Prostate gland (tissue), 2 donors: ENCODE data around the gene PRKAG2. TPM values are rescaled to one million over a fixed set of nuclear protein-coding genes. Genes with fewer than 3 reads are reported as not detected.
A peak's percentile ranks its signal among the peaks of the same experiment; 100 is the strongest.

Source experiments
- DNase-seq: peaks from one replicate; pipeline ENCODE4 v3.0.0-alpha.2; 2019; ENCODE audit warnings: low spot score
- H3K27ac ChIP-seq, 2 donors: fragments of 200-600 bp; sonication (generic); 2 replicates each; pipeline ENCODE4 v1.5.1; 2017 to 2019
- H3K27me3 ChIP-seq: fragments of 200-600 bp; sonication (generic); replicated peaks from 2 replicates; pipeline ENCODE4 v1.5.1; 2019; ENCODE audit not compliant: insufficient read depth
- H3K36me3 ChIP-seq, 2 donors: fragments of 200-600 bp; sonication (generic); 1 replicate in 1 of 2; 2 replicates in 1 of 2; pipeline versions ENCODE4 v1.5.1 to v1.8.1; 2017 to 2019
- H3K4me1 ChIP-seq: fragments of 200-600 bp; sonication (generic); replicated peaks from 2 replicates; pipeline ENCODE4 v1.5.1; 2019
- H3K4me3 ChIP-seq, 2 donors: fragments of 200-600 bp; sonication (generic); 2 replicates each; pipeline ENCODE4 v1.5.1; 2017 to 2019
- H3K9me3 ChIP-seq: fragments of 200-600 bp; sonication (generic); 2 replicates; pipeline ENCODE4 v1.5.1; 2017
- POLR2A ChIP-seq: fragments of 450-650 bp; IDR thresholded peaks from one replicate; pipeline ENCODE4 v1.6.1; 2016; ENCODE audit warnings: antibody characterized with exemption, mild to moderate bottlenecking
- POLR2AphosphoS5 ChIP-seq: sonication (generic); formaldehyde crosslinking; IDR thresholded peaks from one replicate; pipeline ENCODE4 v1.6.1; 2017; ENCODE audit warnings: antibody characterized with exemption
- WGBS: methylation state at CpG from one replicate; pipeline ENCODE4 v1.1.5; 2018; 5-methylcytosine and 5-hydroxymethylcytosine counted together
- intact Hi-C: fragments of 100-400 bp; cut with DNase I; formaldehyde crosslinking; loops from one replicate; pipeline ENCODE4 v1.14.2; 2022
- total RNA-seq, 2 donors: library from RNA; depleted of rRNA; stranded (reverse); fragments of >200 nt; gene quantifications; one replicate each; pipeline ENCODE4 v1.1.0, GENCODE V29; 2016
- TF ChIP-seq, protein P1 (sequence below), 4 experiments: fragments of 200-600 bp in 2 of 4; fragments of 450-650 bp in 2 of 4; sonication (generic) in 2 of 4; IDR thresholded peaks; 1 replicate in 3 of 4; 2 replicates in 1 of 4; pipeline ENCODE4 v1.5.1; 2016 to 2019; ENCODE audit warnings: antibody characterized with exemption in 4 of 4, mild to moderate bottlenecking in 2 of 4, moderate library complexity in 2 of 4

PRKAG2 gene
- total RNA-seq, 2 donors from 2014 or later: 31.6 to 38.1 TPM

DNA sequence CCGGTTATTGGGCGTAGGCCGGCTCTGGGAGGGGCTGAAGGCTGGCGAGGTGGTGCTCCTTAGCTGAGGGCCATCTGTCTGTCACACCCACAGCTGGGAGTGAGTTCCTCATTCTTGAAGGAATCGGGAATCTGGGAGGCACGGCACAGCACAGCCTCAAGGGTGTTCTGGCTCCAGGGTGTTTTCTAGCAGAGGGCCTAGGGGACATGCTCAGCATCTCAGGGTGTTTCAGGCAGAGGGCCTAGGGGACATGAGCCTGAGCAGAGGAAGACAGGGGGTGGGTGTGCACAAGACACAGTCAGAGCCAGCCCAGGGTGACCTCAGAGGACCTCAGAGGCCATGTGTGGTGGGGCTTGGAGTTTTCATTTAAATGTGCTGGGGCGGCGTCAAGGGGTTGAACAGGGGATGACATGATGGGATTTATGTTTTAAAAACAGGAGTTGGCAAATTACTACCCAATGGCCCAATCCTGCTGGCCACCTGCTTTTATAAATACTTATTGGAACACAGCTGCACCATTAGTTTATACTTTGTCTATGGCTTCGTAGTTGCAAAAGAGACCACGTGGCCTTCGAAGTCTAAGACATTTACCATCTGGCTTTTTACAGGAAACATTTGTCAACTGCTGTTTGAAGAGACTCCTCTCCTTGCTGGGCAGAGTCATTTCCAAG is 121.6 kb downstream of the PRKAG2 start:
- Histone ChIP-seq H3K36me3 (no peaks in the 10 kb centered on the region), H3K27ac (peak overlapping the region; percentile 83 to 85), H3K27me3 (no peaks in the 10 kb centered on the region), H3K9me3 (no peaks in the 10 kb centered on the region), H3K4me1 (peaks cover 11% of the 10 kb centered on the region), H3K4me3 (no peak overlapping the region)
- WGBS: 71% methylated on average over 11 of the region's 11 CpGs
- intact Hi-C loops: loop anchor here (5.0 kb wide), 5 partner anchors 58 to 293 kb away; partner anchors contain the start of gene RHEB
- TF ChIP-seq POLR2AphosphoS5 (peak; percentile 45), POLR2A (no peak)
- TF ChIP-seq, protein P1, sequence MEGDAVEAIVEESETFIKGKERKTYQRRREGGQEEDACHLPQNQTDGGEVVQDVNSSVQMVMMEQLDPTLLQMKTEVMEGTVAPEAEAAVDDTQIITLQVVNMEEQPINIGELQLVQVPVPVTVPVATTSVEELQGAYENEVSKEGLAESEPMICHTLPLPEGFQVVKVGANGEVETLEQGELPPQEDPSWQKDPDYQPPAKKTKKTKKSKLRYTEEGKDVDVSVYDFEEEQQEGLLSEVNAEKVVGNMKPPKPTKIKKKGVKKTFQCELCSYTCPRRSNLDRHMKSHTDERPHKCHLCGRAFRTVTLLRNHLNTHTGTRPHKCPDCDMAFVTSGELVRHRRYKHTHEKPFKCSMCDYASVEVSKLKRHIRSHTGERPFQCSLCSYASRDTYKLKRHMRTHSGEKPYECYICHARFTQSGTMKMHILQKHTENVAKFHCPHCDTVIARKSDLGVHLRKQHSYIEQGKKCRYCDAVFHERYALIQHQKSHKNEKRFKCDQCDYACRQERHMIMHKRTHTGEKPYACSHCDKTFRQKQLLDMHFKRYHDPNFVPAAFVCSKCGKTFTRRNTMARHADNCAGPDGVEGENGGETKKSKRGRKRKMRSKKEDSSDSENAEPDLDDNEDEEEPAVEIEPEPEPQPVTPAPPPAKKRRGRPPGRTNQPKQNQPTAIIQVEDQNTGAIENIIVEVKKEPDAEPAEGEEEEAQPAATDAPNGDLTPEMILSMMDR (IDR thresholded peaks at IDR 0.05): no peak
- DNase-seq: no peak

DNA sequence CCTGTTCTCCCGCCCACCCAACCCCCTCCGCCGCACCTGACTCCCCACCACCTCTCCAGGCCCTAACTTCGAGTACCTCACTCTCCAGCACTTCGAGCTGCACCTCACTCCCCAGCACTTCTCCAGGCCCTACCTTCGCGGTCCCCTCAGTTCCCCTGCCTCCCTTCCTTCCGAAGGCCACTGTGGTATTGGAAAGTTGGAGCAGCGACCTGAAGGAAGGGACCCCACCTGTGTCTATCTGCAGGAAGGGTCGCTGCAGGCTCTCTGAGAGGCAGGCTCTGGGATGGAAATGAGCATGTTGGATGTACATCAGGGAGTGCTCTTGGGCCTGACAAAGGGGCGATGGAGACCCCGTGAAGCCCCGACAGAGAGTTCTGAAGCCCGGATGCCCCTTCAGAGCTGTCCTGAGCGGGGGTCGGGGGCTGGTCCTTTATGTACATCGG is 122.2 kb downstream of the PRKAG2 start:
- Histone ChIP-seq H3K4me1 (peaks cover 11% of the 10 kb centered on the region), H3K27ac (peak overlapping the region; percentile 83 to 85), H3K4me3 (no peak overlapping the region), H3K9me3 (no peaks in the 10 kb centered on the region), H3K36me3 (no peaks in the 10 kb centered on the region), H3K27me3 (no peaks in the 10 kb centered on the region)
- intact Hi-C loops: loop anchor here (5.0 kb wide), 5 partner anchors 57 to 292 kb away; partner anchors contain the start of gene RHEB
- WGBS: 84% methylated on average over 17 of the region's 17 CpGs
- DNase-seq: no peak
- TF ChIP-seq, protein P1 (IDR thresholded peaks at IDR 0.05): no peak
- no peak for TF ChIP-seq POLR2A
- TF ChIP-seq POLR2AphosphoS5: no peak

DNA sequence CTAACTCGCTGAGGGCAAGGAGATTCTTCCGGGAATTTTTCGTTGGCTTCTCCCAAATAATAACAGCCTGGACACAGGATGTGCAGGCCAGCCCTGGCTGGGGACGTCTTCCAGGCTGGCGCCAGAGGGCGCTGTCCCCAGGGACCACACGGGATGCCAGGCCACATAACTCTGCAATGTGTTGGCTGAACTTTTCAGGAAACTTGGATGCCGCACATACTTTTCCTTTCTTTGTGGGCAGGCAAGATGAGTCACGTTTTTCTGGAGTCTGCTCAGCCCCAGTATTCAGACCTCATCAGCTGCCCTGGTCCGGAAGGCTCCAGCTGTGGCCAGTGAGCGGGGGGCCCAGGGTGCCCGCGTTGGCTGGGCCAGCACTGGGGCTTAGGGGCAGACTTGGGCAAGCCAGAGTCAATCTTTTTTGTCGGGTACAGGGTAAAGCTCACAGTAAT is 122.7 kb downstream of the PRKAG2 start:
- peak; percentile 83 for DNase-seq
- peaks cover 11% of the 10 kb centered on the region for H3K4me1 ChIP-seq
- H3K9me3 ChIP-seq: no peaks in the 10 kb centered on the region
- no peaks in the 10 kb centered on the region for H3K27me3 ChIP-seq
- TF ChIP-seq, protein P1 (IDR thresholded peaks at IDR 0.05): peak; percentile 60 to 95 (median 91)
- no peak for TF ChIP-seq POLR2A
- TF ChIP-seq POLR2AphosphoS5: peak; percentile 97
- peak overlapping the region; percentile 83 to 85 for H3K27ac ChIP-seq
- WGBS: 11% methylated on average over 14 of the region's 14 CpGs
- no peak overlapping the region for H3K4me3 ChIP-seq
- intact Hi-C loops: no loop called here
- no peaks in the 10 kb centered on the region for H3K36me3 ChIP-seq

DNA sequence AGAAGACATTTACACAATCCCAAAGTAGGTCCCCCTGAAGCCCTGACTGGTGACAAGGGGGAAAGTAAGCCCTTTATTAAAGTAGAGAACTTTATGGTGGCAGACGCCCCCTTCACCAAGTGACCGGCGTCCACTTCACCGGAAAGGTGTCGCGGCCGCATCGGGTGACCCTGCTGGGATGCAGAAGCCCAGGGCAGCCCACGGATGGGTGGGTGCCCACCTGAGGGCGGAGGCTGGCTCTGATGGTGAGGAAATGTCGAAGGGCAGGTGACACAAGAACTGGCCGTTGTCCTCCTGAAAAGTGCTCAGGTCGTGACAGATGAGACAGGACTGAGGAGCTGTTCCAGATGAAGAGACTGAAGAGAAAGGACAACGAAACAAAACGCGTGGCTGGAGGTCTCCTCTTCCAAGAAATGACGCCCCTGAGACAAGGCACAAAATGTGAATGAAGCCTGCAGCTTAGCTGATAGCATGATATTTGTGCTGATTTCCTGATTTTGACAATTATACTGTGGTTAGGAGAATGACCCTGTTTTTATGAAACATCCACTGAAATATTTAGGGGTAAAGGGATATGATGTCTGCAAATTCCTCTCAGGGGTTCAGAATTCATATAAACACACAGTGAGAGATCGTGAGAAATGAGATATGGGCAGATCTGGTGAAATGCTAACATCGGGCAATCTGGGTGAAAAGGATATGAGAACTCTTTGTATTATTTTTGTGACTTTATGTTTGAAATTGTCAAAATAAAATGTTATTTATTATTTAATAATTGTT is 123.9 kb downstream of the PRKAG2 start:
- H3K27me3 ChIP-seq: no peaks in the 10 kb centered on the region
- no peaks in the 10 kb centered on the region for H3K36me3 ChIP-seq
- WGBS: 91% methylated on average over 19 of the region's 19 CpGs
- TF ChIP-seq, protein P1 (IDR thresholded peaks at IDR 0.05): no peak
- TF ChIP-seq POLR2AphosphoS5 (no peak), POLR2A (no peak)
- H3K9me3 ChIP-seq: no peaks in the 10 kb centered on the region
- no peak overlapping the region for H3K27ac ChIP-seq
- H3K4me1 ChIP-seq: peaks cover 11% of the 10 kb centered on the region
- intact Hi-C loops: no loop called here
- no peak overlapping the region for H3K4me3 ChIP-seq
- no peak for DNase-seq
